GM12878 (cell line): ENCODE results near the gene MANF. TPM values are rescaled to one million over a fixed set of nuclear protein-coding genes. Genes with fewer than 3 reads are reported as not detected.

Source experiments
- BCL11A ChIP-seq: IDR thresholded peaks from 2 replicates; pipeline ENCODE4 v1.6.1; 2011; ENCODE audit warnings: low read depth, low read length
- CBX5 ChIP-seq: sonication (generic); IDR thresholded peaks from 2 replicates; pipeline ENCODE4 v1.6.1; 2016; ENCODE audit warnings: low read depth, moderate library complexity, mild to moderate bottlenecking, inconsistent platforms
- CEBPZ ChIP-seq: fragments of 150-350 bp; IDR thresholded peaks from 2 replicates; pipeline ENCODE4 v1.6.1; 2016; ENCODE audit warnings: low read depth, low read length
- CHD4 ChIP-seq: fragments of 200-600 bp; sonication (generic); IDR thresholded peaks from 2 replicates; pipeline ENCODE4 v1.6.1; 2016; ENCODE audit warnings: mild to moderate bottlenecking
- E4F1 ChIP-seq: fragments of 450-650 bp; IDR thresholded peaks from 2 replicates; pipeline ENCODE4 v1.6.1; 2018; ENCODE audit warnings: borderline replicate concordance, mild to moderate bottlenecking; ENCODE audit not compliant: partially characterized antibody
- ETV6 ChIP-seq, 2 experiments: fragments of 450-650 bp in 1 of 2; IDR thresholded peaks in 1 of 2; conservative IDR thresholded peaks in 1 of 2; 2 replicates each; pipeline ENCODE4 v1.6.1; 2014; ENCODE audit warnings: antibody characterized with exemption in 1 of 2, borderline replicate concordance in 1 of 2, low read depth in 1 of 2, mild to moderate bottlenecking in 1 of 2, moderate library complexity in 1 of 2
- KDM1A ChIP-seq: fragments of 200-600 bp; sonication (generic); IDR thresholded peaks from 2 replicates; pipeline ENCODE4 v1.6.1; 2016; ENCODE audit warnings: borderline replicate concordance
- MAX ChIP-seq: IDR thresholded peaks from 2 replicates; pipeline ENCODE4 v1.6.1; 2012; ENCODE audit warnings: low read depth, low read length, improper control_type of control experiment
- MXI1 ChIP-seq: fragments of 150-350 bp; IDR thresholded peaks from 2 replicates; pipeline ENCODE4 v1.6.1; 2011; ENCODE audit warnings: low read depth, mild to moderate bottlenecking, inconsistent platforms, low read length, improper control_type of control experiment
- NFYA ChIP-seq: IDR thresholded peaks from 2 replicates; pipeline ENCODE4 v1.6.1; 2011; ENCODE audit warnings: low read depth, mild to moderate bottlenecking, low read length, improper control_type of control experiment, borderline replicate concordance
- NR2C2 ChIP-seq: IDR thresholded peaks from 2 replicates; pipeline ENCODE4 v1.6.1; 2011; ENCODE audit warnings: borderline replicate concordance, low read depth; ENCODE audit not compliant: control insufficient read depth, insufficient read length
- PML ChIP-seq: IDR thresholded peaks from 2 replicates; pipeline ENCODE4 v1.6.1; 2012; ENCODE audit warnings: low read length, inconsistent platforms
- RB1 ChIP-seq: fragments of 450-650 bp; formaldehyde crosslinking; IDR thresholded peaks from 2 replicates; pipeline ENCODE4 v1.6.1; 2017; ENCODE audit warnings: mild to moderate bottlenecking, borderline replicate concordance
- SMAD5 ChIP-seq: IDR thresholded peaks from 2 replicates; pipeline ENCODE4 v1.6.1; 2016; ENCODE audit warnings: antibody characterized with exemption, low read depth
- SMC3 ChIP-seq: IDR thresholded peaks from 2 replicates; pipeline ENCODE4 v1.6.1; 2011; ENCODE audit warnings: low read length, improper control_type of control experiment, borderline replicate concordance
- SRF ChIP-seq, 2 experiments: IDR thresholded peaks; 2 replicates each; pipeline ENCODE4 v1.6.1; 2011; ENCODE audit warnings: low read depth in 2 of 2, low read length in 2 of 2, mild to moderate bottlenecking in 1 of 2, moderate library complexity in 1 of 2
- TBL1XR1 ChIP-seq: IDR thresholded peaks from 2 replicates; pipeline ENCODE4 v1.6.1; 2012; ENCODE audit warnings: low read depth, low read length, improper control_type of control experiment
- ZNF217 ChIP-seq: fragments of 450-650 bp; IDR thresholded peaks from 2 replicates; pipeline ENCODE4 v1.6.1; 2017; ENCODE audit warnings: antibody characterized with exemption, mild to moderate bottlenecking
- ZNF24 ChIP-seq: fragments of 450-650 bp; IDR thresholded peaks from 2 replicates; pipeline ENCODE4 v1.6.1; 2017; ENCODE audit warnings: antibody characterized with exemption, mild to moderate bottlenecking
- polyA plus RNA-seq, 11 experiments: library from polyadenylated mRNA; depleted of rRNA in 4 of 11; unstranded in 6 of 11; stranded (reverse) in 5 of 11; fragments of >200 nt; fragmentation: Nextera tagmentation in 4 of 11; fragmentation: Illumina TruSeq in 1 of 11; extraction: Ambion mirVana in 4 of 11; extraction: Trizol in 1 of 11; gene quantifications; 1 replicate in 1 of 11; 2 replicates in 10 of 11; pipeline versions ENCODE4 v1.2.1 to v1.2.3, GENCODE V29; 2011 to 2016; ENCODE audit warnings: inconsistent platforms in 2 of 11, missing spikeins in 2 of 11, low read depth in 1 of 11
- total RNA-seq, 4 experiments: library from RNA; depleted of rRNA in 3 of 4; stranded (reverse); fragments of >200 nt in 3 of 4; fragmentation: Illumina TruSeq in 1 of 4; extraction: Trizol in 1 of 4; gene quantifications; 2 replicates each; pipeline versions ENCODE4 v1.2.1 to v1.2.3, GENCODE V29; 2013 to 2021
- TF ChIP-seq, protein P1 (sequence below): fragments of 150-350 bp; IDR thresholded peaks from 2 replicates; pipeline ENCODE4 v1.6.1; 2014; ENCODE audit warnings: mild to moderate bottlenecking, low read depth, low read length
- TF ChIP-seq, protein P2 (sequence below): IDR thresholded peaks from 2 replicates; pipeline ENCODE4 v1.6.1; 2012; ENCODE audit warnings: low read depth, low read length, improper control_type of control experiment

Gene MANF
- total and polyA plus RNA-seq, 10 of the 15 experiments (the other 5 are each of a cell fraction or from before 2014, with no cell fraction given), result 22.0 to 120 (median 82.9) TPM

DNA sequence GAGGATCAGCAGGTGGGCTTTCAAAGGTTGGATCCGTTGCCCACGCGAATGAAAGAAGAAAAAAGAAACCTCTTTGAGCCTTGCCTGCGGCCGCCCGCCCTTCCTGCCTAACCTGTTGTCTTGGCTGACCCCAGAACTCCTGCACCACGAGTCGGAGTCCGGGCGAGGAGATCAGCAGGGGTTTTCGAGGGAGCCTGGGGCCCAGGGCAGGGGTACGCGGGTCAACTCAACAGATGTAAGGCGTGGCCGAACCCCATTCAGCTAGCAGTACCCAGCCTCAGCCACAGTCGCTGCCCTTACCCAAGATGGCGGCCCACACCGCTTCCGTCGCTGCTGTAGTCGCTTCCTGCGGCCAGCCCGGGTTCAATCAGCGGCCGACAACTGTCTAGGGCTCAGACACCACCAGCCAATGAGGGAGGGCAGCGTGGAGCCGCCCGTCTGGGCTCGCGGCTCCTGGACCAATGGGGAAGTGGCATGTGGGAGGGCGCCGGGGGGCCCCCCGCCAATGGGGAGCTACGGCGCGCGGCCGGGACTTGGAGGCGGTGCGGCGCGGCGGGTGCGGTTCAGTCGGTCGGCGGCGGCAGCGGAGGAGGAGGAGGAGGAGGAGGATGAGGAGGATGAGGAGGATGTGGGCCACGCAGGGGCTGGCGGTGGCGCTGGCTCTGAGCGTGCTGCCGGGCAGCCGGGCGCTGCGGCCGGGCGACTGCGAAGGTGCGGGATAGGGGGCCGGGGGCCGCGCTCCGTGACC, at the start of gene MANF (continued):
- TF ChIP-seq SMC3 (no peak), ETV6 (conservative IDR thresholded peaks at IDR 0.05 in 1 of 2, IDR thresholded peaks at IDR 0.05 in 1 of 2; ENCODE audit: borderline replicate concordance in 1 of 2, low read depth in 1 of 2) (no peak), E4F1 (peak; percentile 45), KDM1A (no peak), NFYA (peak; percentile 39), RB1 (no peak), SRF (IDR thresholded peaks at IDR 0.05; ENCODE audit: low read depth in 2 of 2, low read length in 2 of 2) (0 out of 4 replicates have a peak, but pooled peaks of 1 of the 2 experiments have one; percentile 30), CEBPZ (peak; percentile 77), MXI1 (no peak; the same call in 1 of the 2 replicates), CBX5 (no peak), MAX (0 out of 2 replicates have a peak, but pooled peaks have one; percentile 40), ZNF24 (no peak), ZNF217 (no peak), CHD4 (no peak), SMAD5 (peak; percentile 47; the same call in 1 of the 2 replicates), PML (0 out of 2 replicates have a peak, but pooled peaks have one; percentile 39), BCL11A (no peak), TBL1XR1 (no peak), NR2C2 (no peak)
- TF ChIP-seq, protein P1, sequence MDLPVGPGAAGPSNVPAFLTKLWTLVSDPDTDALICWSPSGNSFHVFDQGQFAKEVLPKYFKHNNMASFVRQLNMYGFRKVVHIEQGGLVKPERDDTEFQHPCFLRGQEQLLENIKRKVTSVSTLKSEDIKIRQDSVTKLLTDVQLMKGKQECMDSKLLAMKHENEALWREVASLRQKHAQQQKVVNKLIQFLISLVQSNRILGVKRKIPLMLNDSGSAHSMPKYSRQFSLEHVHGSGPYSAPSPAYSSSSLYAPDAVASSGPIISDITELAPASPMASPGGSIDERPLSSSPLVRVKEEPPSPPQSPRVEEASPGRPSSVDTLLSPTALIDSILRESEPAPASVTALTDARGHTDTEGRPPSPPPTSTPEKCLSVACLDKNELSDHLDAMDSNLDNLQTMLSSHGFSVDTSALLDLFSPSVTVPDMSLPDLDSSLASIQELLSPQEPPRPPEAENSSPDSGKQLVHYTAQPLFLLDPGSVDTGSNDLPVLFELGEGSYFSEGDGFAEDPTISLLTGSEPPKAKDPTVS, result no peak
- TF ChIP-seq, protein P2, sequence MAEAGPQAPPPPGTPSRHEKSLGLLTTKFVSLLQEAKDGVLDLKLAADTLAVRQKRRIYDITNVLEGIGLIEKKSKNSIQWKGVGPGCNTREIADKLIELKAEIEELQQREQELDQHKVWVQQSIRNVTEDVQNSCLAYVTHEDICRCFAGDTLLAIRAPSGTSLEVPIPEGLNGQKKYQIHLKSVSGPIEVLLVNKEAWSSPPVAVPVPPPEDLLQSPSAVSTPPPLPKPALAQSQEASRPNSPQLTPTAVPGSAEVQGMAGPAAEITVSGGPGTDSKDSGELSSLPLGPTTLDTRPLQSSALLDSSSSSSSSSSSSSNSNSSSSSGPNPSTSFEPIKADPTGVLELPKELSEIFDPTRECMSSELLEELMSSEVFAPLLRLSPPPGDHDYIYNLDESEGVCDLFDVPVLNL, result peak; percentile 65
